Stimulated activated CD8-positive, alpha-beta memory T cell treated with anti-CD3 and anti-CD28 coated beads, Interleukin-2, amount 100 ng/mL, for 1 hour (primary cell): Measurements from ENCODE around the gene SLC25A13.

ENCODE experiments used
- DNase-seq, 2 donors: peaks; one replicate each; pipeline ENCODE4 v3.0.0-alpha.2; 2020; ENCODE audit warnings: low read depth in 2 of 2

The SLC25A13 gene

GRCh38 chr7:96243241-96243640 is 78.7 kb downstream of the SLC25A13 start:
- DNase-seq: no peak

- no peak for DNase-seq
These were observed 80.0 kb downstream of the SLC25A13 start for GRCh38 chr7:96241855-96242254.

- no peak for DNase-seq
These were observed 82.7 kb downstream of the SLC25A13 start for GRCh38 chr7:96238976-96239766.

GRCh38 chr7:96238474-96238873 is 83.4 kb downstream of the SLC25A13 start:
- DNase-seq: no peak

- DNase-seq: no peak
These were observed 84.9 kb downstream of the SLC25A13 start for GRCh38 chr7:96237040-96237439.

- DNase-seq: no peak
These were observed 85.5 kb downstream of the SLC25A13 start for GRCh38 chr7:96236198-96237039.

- DNase-seq: no peak
These were observed 86.6 kb downstream of the SLC25A13 start for GRCh38 chr7:96235281-96235680.

GRCh38 chr7:96233528-96234154 is 88.3 kb downstream of the SLC25A13 start:
- DNase-seq: no peak

- no peak for DNase-seq
These were observed 88.8 kb downstream of the SLC25A13 start for GRCh38 chr7:96233084-96233483.

- DNase-seq: no peak
These were observed 93.1 kb downstream of the SLC25A13 start for GRCh38 chr7:96228760-96229159.

- no peak for DNase-seq
These were observed 96.6 kb downstream of the SLC25A13 start for GRCh38 chr7:96225251-96225650.

GRCh38 chr7:96224685-96225084 is 97.2 kb downstream of the SLC25A13 start:
- no peak for DNase-seq

GRCh38 chr7:96224073-96224472 is 97.8 kb downstream of the SLC25A13 start:
- no peak for DNase-seq

- no peak for DNase-seq
These were observed 100.0 kb downstream of the SLC25A13 start for GRCh38 chr7:96221888-96222287.

- DNase-seq: no peak
These were observed 102.3 kb downstream of the SLC25A13 start for GRCh38 chr7:96219378-96220130.

GRCh38 chr7:96218664-96219243 is 103.1 kb downstream of the SLC25A13 start:
- no peak for DNase-seq

- no peak for DNase-seq
These were observed 104.8 kb downstream of the SLC25A13 start for GRCh38 chr7:96217147-96217546.

- no peak for DNase-seq
These were observed 105.5 kb downstream of the SLC25A13 start for GRCh38 chr7:96216373-96216772.

- no peak for DNase-seq
These were observed 109.4 kb downstream of the SLC25A13 start for GRCh38 chr7:96212474-96212873.

- DNase-seq: no peak
These were observed 109.9 kb downstream of the SLC25A13 start for GRCh38 chr7:96211954-96212353.

GRCh38 chr7:96205665-96206064 is 116.2 kb downstream of the SLC25A13 start:
- DNase-seq: no peak
